Gastroesophageal sphincter (tissue), 4 donors: Measurements from ENCODE around the gene CPNE7. TPM values are rescaled to one million over a fixed set of nuclear protein-coding genes. Genes with fewer than 3 reads are reported as not detected.

ENCODE experiments used
- small RNA-seq, 4 donors: library from RNA; depleted of rRNA; stranded (forward); fragments of <200 nt; gene quantifications; one replicate each; pipeline ENCODE3, GENCODE V24; 2016
- total RNA-seq, 4 donors: library from RNA; depleted of rRNA; stranded (reverse); fragments of >200 nt; gene quantifications; one replicate each; pipeline ENCODE4 v1.1.0, GENCODE V29; 2016

The CPNE7 gene
- total RNA-seq, 4 donors from 2014 or later, result 0.67 to 1.8 TPM; not detected in 2

Small RNA genes within 50 kb of the gene (small RNA-seq; reads per million reads assigned to genes)
- 0 reads per million in 4 donors for gene SNORD68

Other genes starting within 250 kb of the CPNE7 start
- 100 to 1,000 TPM in 2 of 4 donors, 10 to 100 TPM in 2; 67.0 to 107 (median 88.9) TPM for gene ANKRD11, start 85.2 kb upstream of the CPNE7 start, total RNA-seq
- 100 to 1,000 TPM in 2 of 4 donors, 10 to 100 TPM in 2; 80.9 to 160 (median 98.2) TPM for gene SPG7, start 67.4 kb upstream of the CPNE7 start, total RNA-seq
- gene RPL13, start 15.1 kb upstream of the CPNE7 start, total RNA-seq, result 1,000 to 10,000 TPM; 2,888 to 7,342 (median 4,676) TPM
- gene DPEP1, start 37.9 kb downstream of the CPNE7 start, total RNA-seq, result under 1 TPM in 1 of 4 donors, not detected in 3; 0.54 TPM
- gene CHMP1A, start 82.0 kb downstream of the CPNE7 start, total RNA-seq, result 100 to 1,000 TPM in 1 of 4 donors, 10 to 100 TPM in 3; 54.5 to 101 (median 82.2) TPM
- gene SPATA33, start 82.1 kb downstream of the CPNE7 start, total RNA-seq, result 1 to 10 TPM; 1.7 to 5.3 (median 3.2) TPM
- gene CDK10, start 110.9 kb downstream of the CPNE7 start, total RNA-seq, result 10 to 100 TPM; 24.1 to 44.0 (median 28.9) TPM
- 10 to 100 TPM in 3 of 4 donors, 1 to 10 TPM in 1; 8.7 to 21.8 (median 13.2) TPM for gene SPATA2L, start 125.9 kb downstream of the CPNE7 start, total RNA-seq
- gene VPS9D1, start 145.1 kb downstream of the CPNE7 start, total RNA-seq, result 10 to 100 TPM in 1 of 4 donors, 1 to 10 TPM in 3; 4.4 to 10.1 (median 7.3) TPM
- 10 to 100 TPM; 16.7 to 45.8 (median 18.2) TPM for gene ZNF276, start 145.8 kb downstream of the CPNE7 start, total RNA-seq
- gene FANCA, start 240.9 kb downstream of the CPNE7 start, total RNA-seq, result 1 to 10 TPM in 1 of 4 donors, under 1 TPM in 3; 0.54 to 7.1 (median 0.76) TPM